ENCODE data around the gene TRIO. TPM values are rescaled to one million over a fixed set of nuclear protein-coding genes. Genes with fewer than 3 reads are reported as not detected.

Gene TRIO
- polyA plus RNA-seq, 1 of the 3 experiments (the other 2 are of a cell fraction): 229 TPM

DNA sequence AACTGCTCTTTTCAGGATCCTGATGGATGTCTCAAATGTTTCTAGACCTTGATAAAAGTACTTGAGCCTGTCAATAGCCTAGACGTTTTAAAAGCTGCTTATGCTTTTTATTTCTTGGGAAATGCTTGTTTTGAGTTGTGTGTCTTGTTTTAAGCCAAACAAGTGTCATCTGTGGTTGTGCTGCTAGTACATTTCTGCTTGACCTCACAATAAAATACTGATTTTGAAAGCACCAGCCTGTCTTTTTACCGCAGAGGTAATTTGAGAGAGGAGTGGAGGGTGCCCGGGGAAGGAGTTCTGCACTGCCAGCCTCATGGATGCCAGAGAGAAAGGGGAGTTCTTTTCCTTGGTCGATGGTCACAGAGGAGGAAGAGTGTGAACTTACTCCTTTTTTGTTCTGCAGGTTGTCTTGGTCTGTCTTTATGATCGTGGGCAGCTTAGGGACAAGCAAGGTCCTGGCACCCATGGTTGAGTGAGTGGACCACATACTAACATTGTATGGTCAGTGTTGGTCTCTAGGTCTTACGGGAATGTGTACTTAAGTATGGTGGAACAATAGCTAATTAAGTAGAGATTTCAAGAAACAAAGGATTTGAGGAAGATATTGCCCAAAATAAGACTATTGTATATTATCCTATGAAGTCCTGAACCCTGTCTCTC lies 61.0 kb downstream of the TRIO start:
- peaks cover 56% of the 10 kb centered on the region for H3F3A ChIP-seq (replicated peaks; ENCODE audit: insufficient read depth)

DNA sequence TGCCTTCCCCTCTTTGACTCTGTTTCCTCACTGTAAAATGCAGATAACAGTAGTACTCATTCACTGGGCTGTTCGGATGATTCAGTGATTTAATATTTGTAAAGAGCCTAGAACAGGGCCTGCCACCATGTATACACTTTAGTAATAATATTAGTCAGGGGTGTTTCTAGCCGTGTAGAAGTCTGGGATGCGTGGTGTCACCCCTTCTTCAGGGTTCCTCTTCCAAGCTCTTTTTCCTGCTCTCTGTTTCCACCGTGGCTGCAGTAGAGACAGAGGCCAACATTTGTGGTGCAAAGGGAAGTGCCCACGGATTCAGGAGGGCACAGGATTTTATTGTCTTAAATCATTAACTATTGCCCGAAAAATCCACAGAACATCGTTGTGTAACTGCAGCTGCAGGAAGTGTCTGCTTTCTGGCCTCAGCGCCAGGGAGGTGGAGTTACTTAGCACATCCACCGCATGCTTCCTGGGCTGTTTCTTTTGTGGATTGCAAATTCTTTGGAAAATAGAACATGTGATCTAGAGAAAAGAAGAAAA lies 61.7 kb downstream of the TRIO start:
- WGBS (ENCODE audit: low lambda C conversion rate): 28% methylated on average over 9 of the region's 9 CpGs
- no peak overlapping the region for H2AFZ ChIP-seq (ENCODE audit: low read depth)

More for the DNA sequence above, 61.0 kb downstream of the TRIO start:
- no peak for DNase-seq
- Histone ChIP-seq H4K20me1 (ENCODE audit: insufficient read depth) (peaks cover 37% of the 10 kb centered on the region; the same call in 1 of the 2 replicates), H3K4me1 (ENCODE audit: control insufficient read depth in 1 of 2, insufficient read depth in 2 of 2, low read depth in 1 of 2, low read length in 1 of 2) (peaks cover 23 to 67% of the 10 kb centered on the region in 2 experiments), H3K27me3 (ENCODE audit: insufficient read depth) (no peaks in the 10 kb centered on the region), H3K9ac (peak overlapping the region; percentile 14; the same call in 1 of the 2 replicates), H3K9me2 (no peaks in the 10 kb centered on the region), H3K79me2 (ENCODE audit: insufficient read depth) (peaks cover 97% of the 10 kb centered on the region), H3K4me3 (ENCODE audit: low read depth in 2 of 2, low read length in 1 of 2) (no peak overlapping the region), H3K36me3 (replicated peaks in 1 of 2; ENCODE audit: control insufficient read depth in 1 of 2, insufficient read depth in 2 of 2, low read length in 1 of 2) (peaks cover 0 to 11% of the 10 kb centered on the region in 2 experiments), H3K27ac (ENCODE audit: low read depth in 2 of 2, low read length in 1 of 2) (peak overlapping the region; percentile 69 to 80), H2AFZ (ENCODE audit: low read depth) (no peak overlapping the region), H3K9me3 (no peaks in the 10 kb centered on the region), H3K4me2 (peak overlapping the region; percentile 53)
- ChIA-PET POLR2A (no interaction called here), CTCF (interaction anchor here (0.7 to 1.7 kb wide), 2 partner anchors 66 to 228 kb away, joined by 3 to 5 read pairs; no protein-coding TSS in a partner anchor)
- WGBS (ENCODE audit: low lambda C conversion rate): 75% methylated on average over 6 of the region's 6 CpGs
- TF ChIP-seq FOXJ3 (CRISPR knock-in tag; IDR thresholded peaks at IDR 0.05): no peak
- no peak for TF ChIP-seq MAX (IDR thresholded peaks at IDR 0.05; ENCODE audit: low read depth)
- no peak for TF ChIP-seq EP300 (IDR thresholded peaks at IDR 0.05; ENCODE audit: borderline replicate concordance in 1 of 2, low read depth in 1 of 2, low read length in 1 of 2)
- no peak for TF ChIP-seq TAF1 (IDR thresholded peaks at IDR 0.05; ENCODE audit: borderline replicate concordance, low read depth, low read length)
- no peak for TF ChIP-seq RXRA (IDR thresholded peaks at IDR 0.05; ENCODE audit: borderline replicate concordance, low read depth)
- no peak for TF ChIP-seq ELF1 (IDR thresholded peaks at IDR 0.05)
- no peak for TF ChIP-seq POLR2AphosphoS5 (IDR thresholded peaks at IDR 0.05; ENCODE audit: low read depth, low read length)
- no peak for TF ChIP-seq RAD21 (IDR thresholded peaks at IDR 0.05; ENCODE audit: low read length)
- TF ChIP-seq, protein P1, sequence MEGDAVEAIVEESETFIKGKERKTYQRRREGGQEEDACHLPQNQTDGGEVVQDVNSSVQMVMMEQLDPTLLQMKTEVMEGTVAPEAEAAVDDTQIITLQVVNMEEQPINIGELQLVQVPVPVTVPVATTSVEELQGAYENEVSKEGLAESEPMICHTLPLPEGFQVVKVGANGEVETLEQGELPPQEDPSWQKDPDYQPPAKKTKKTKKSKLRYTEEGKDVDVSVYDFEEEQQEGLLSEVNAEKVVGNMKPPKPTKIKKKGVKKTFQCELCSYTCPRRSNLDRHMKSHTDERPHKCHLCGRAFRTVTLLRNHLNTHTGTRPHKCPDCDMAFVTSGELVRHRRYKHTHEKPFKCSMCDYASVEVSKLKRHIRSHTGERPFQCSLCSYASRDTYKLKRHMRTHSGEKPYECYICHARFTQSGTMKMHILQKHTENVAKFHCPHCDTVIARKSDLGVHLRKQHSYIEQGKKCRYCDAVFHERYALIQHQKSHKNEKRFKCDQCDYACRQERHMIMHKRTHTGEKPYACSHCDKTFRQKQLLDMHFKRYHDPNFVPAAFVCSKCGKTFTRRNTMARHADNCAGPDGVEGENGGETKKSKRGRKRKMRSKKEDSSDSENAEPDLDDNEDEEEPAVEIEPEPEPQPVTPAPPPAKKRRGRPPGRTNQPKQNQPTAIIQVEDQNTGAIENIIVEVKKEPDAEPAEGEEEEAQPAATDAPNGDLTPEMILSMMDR (IDR thresholded peaks at IDR 0.05): no peak
- TF ChIP-seq MEF2A (IDR thresholded peaks at IDR 0.05; ENCODE audit: borderline replicate concordance, low read depth): no peak
- TF ChIP-seq SIN3A (IDR thresholded peaks at IDR 0.05; ENCODE audit: borderline replicate concordance, low read depth, low read length): no peak
- no peak for TF ChIP-seq FOXM1 (IDR thresholded peaks at IDR 0.05; ENCODE audit: low read depth)
- no peak for TF ChIP-seq RFX5 (IDR thresholded peaks at IDR 0.05; ENCODE audit: low read length)
- no peak for TF ChIP-seq MXI1 (IDR thresholded peaks at IDR 0.05; ENCODE audit: low read depth, low read length)
- TF ChIP-seq NRF1 (IDR thresholded peaks at IDR 0.05; ENCODE audit: low read depth, low read length): no peak

More for the DNA sequence above, 61.7 kb downstream of the TRIO start:
- peak overlapping the region in 1 of 2 experiments; percentile 17; a peak in 1 of 4 replicates for H3K4me3 ChIP-seq (ENCODE audit: low read depth in 2 of 2, low read length in 1 of 2)
- H3K9ac ChIP-seq: peak overlapping the region; percentile 14; the same call in 1 of the 2 replicates
- peak overlapping the region; percentile 69 to 80 for H3K27ac ChIP-seq (ENCODE audit: low read depth in 2 of 2, low read length in 1 of 2)
- H3K4me1 ChIP-seq (ENCODE audit: control insufficient read depth in 1 of 2, insufficient read depth in 2 of 2, low read depth in 1 of 2, low read length in 1 of 2): peaks cover 24 to 61% of the 10 kb centered on the region in 2 experiments
- H3K9me3 ChIP-seq: no peaks in the 10 kb centered on the region
- peaks cover 97% of the 10 kb centered on the region for H3K79me2 ChIP-seq (ENCODE audit: insufficient read depth)
- H3F3A ChIP-seq (replicated peaks; ENCODE audit: insufficient read depth): peaks cover 56% of the 10 kb centered on the region
- TF ChIP-seq RAD21 (IDR thresholded peaks at IDR 0.05; ENCODE audit: low read length) (no peak), TCF12 (IDR thresholded peaks at IDR 0.05) (peak; percentile 46; the same call in 1 of the 2 replicates), MAX (IDR thresholded peaks at IDR 0.05; ENCODE audit: low read depth) (peak; percentile 77)
- ChIA-PET CTCF (no interaction called here), POLR2A (no interaction called here)
- no peaks in the 10 kb centered on the region for H3K9me2 ChIP-seq
- peaks cover 0 to 11% of the 10 kb centered on the region in 2 experiments for H3K36me3 ChIP-seq (replicated peaks in 1 of 2; ENCODE audit: control insufficient read depth in 1 of 2, insufficient read depth in 2 of 2, low read length in 1 of 2)
- peak overlapping the region; percentile 53 for H3K4me2 ChIP-seq
- peaks cover 36% of the 10 kb centered on the region for H4K20me1 ChIP-seq (ENCODE audit: insufficient read depth)
- no peaks in the 10 kb centered on the region for H3K27me3 ChIP-seq (ENCODE audit: insufficient read depth)
- no peak for DNase-seq
